ENCODE results near the gene RUNX2.

DNA sequence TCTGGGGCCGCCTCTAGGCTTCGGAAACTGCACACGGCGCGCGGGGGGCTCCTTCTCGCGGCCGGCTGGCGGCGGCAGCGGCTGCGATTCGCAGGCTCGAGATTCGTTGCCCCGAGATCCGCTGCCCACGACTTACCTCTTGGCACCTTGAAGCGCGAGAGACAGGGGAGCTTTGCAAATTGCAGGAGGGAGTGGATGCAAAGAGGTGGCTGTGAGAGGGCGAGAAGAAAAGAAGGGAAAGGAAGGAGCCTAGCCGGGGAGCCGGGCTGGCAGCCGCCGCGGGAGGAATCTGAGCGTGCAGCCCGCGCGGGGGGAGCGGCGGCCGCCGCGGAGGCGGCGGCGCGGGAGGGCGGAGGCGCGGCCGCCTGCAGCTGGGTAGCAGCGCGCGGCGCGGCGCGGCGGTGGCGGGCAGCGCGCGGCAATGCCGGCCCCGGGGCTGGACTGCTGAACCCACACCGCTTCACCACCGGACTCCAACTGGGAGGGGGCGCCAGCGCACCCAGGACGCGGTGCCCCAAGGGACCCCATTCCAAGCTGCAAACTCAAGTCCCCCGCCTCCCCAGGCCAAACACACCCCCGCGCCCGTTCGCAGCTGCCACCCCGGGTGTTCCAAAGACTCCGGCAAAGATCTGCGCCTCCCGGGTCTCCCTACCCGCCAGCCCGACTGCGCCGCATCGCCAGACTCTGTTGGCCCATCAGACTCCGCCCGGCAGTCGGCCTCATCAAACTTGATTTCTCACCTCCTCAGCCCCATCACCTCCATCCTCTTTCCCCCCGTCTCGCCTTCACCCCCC, 93.8 kb downstream of the RUNX2 start:
- TF ChIP-seq, protein P1, sequence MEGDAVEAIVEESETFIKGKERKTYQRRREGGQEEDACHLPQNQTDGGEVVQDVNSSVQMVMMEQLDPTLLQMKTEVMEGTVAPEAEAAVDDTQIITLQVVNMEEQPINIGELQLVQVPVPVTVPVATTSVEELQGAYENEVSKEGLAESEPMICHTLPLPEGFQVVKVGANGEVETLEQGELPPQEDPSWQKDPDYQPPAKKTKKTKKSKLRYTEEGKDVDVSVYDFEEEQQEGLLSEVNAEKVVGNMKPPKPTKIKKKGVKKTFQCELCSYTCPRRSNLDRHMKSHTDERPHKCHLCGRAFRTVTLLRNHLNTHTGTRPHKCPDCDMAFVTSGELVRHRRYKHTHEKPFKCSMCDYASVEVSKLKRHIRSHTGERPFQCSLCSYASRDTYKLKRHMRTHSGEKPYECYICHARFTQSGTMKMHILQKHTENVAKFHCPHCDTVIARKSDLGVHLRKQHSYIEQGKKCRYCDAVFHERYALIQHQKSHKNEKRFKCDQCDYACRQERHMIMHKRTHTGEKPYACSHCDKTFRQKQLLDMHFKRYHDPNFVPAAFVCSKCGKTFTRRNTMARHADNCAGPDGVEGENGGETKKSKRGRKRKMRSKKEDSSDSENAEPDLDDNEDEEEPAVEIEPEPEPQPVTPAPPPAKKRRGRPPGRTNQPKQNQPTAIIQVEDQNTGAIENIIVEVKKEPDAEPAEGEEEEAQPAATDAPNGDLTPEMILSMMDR (IDR thresholded peaks at IDR 0.05 in 8 of 11, conservative IDR thresholded peaks at IDR 0.05 in 3 of 11) = peak in 1 of 11 experiments; percentile 22
- no peak for TF ChIP-seq POLR2A (IDR thresholded peaks at IDR 0.05)
- TF ChIP-seq POLR2AphosphoS5 (IDR thresholded peaks at IDR 0.05) = peak in 1 of 3 donors; percentile 50

All from spleen (tissue), 7 donors.